GM21367 (cell line): Measurements from ENCODE around the gene GPANK1.

ENCODE experiments used
- ATAC-seq: cut with Tn5 transposase; IDR thresholded peaks from one replicate; pipeline ENCODE4 v1.9.1; 2021; ENCODE audit not compliant: unreplicated experiment

GPANK1 gene

DNA sequence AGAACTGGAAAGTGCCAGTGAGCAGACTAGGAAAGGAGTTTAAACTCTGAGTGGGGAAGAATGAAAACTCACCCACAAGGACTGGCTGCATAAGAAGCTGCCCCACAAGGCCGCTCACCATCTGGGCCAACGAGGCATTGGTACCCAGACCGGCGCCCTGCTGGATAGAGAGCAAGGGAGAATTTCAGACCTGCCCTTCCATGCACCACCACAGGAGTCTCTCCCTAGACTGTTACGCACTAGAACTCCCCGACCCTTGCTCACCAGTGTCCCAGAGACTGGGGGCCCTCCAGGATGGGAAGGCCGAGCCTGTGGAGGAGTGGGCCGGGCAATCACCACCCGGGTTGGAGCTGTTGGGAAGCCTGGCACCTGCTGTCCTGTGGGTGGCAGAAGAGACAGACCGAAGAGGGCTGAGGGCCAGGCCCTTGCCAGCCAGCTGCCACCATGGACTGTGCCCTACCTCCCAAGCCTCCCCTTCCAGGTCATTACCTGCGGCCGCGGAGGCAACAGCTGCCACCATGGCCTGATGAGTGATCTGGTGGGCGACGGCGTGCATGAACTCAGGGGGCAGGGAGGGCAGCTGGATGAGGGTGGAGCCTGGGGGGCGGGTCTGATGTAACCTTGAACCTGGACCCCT lies 20.9 kb downstream of the GPANK1 start:
- ATAC-seq = no peak

DNA sequence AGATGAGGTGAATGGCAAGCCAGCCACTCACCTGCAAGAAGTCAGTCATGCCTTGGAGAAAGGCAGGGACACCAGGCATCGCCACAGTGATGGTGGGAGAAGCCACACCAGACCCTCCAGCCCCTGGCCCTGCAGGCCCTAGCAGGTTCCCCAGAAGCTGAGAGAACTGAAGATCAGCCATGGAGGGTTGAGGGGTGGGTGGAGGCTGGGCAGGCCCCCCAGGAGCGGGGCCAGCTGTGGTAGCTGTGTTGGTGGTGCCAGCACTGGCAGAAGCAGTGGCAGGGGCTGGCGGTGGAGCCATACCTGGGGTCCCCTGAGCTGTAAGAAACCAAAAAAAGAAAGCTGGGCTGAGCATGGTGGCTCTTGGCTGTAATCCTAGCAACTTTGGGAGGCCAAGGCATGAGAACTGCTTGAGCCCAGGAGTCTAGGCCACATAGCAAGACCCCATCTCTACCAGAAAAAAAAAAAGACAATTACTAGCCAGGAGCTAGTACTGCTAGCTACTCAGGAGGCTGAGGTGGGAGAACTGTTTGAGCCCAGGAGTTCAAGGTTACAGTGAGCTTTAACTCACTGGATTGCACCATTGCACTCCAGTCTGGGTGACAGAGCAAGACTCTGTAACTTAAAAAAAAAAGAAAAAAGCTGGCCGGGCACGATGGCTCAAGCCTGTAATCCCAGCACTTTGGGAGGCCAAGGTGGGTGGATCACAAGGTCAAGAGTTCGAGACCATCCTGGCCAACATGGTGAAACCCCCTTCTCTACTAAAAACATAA lies 21.8 kb downstream of the GPANK1 start:
- ATAC-seq = no peak

DNA sequence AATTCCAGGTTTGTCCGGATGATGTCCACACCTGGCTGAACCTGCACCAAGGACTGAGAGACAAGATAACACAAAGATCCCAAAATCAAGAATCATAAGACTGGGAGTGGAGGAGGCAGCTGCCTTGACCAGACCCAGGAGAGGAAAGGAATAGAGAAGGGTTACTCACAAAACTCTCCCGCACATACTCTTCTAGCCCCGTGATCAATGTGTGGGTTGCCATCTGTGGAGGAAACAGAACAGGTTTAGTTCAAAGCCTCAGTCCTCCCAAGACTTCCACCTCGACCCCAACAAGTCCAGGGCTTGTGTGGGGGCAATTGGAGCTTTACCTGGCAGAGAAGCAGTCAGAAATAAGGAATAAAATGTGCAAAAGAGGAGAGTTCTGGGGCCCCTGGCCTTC lies 23.4 kb downstream of the GPANK1 start:
- ATAC-seq = no peak

DNA sequence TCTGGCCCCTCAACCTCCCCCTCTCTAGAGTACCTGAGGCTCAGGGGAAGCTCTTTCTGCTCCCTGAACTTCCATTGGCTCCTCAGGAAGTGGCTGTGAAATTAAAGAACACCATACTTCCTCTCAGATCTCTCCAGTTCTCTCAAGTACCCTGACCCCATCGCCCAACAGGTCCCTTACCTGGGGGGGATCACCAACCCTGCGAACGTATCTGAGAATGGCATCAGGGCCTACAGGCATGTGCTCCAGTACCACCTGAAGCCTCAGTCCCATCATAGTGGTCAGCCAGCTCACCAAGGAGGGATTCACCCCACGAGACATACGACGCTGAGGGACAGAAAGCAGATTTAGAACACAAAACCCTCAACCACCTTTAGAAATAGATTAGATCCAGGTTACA lies 24.2 kb downstream of the GPANK1 start:
- ATAC-seq = no peak

DNA sequence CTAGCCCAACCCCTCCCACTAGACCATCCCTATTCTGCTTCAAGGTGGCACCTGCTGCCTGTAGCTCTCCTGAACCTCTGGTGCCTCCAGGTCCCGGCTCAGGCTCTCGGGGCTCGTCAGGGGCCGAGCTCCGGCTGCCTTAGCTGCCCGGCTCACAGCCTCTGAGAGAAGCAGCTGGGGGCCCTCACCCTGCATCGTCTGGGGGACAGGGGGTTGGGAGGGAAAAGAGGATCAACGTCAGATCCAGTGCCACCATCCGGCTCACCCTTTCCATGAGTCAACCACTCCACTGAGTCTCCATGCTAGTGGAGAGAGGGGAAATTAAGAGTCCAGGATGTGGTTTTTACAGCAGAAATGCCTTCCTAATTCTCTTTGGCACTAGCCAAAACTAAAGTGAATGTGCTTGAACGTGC lies 25.3 kb downstream of the GPANK1 start:
- ATAC-seq = no peak

DNA sequence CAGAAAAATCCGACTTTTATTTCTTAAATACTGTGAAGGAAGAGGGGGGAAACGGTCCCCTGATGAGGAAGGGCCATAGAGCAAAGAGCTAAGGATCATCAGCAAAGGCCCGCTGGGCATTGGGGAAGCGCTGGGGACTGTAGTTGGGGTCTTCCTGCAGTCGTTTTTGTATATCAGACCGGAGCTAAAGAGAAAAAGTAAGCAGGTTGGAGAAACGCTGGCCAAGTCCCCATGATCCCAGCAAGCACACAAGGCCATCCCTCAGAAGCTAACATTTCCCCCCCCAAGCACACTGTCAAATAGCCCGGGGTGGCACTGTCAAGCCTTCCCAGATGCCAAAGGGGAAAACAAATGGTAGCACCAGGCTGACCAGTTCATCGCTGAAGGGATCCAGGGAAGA lies 25.8 kb downstream of the GPANK1 start:
- ATAC-seq = no peak

DNA sequence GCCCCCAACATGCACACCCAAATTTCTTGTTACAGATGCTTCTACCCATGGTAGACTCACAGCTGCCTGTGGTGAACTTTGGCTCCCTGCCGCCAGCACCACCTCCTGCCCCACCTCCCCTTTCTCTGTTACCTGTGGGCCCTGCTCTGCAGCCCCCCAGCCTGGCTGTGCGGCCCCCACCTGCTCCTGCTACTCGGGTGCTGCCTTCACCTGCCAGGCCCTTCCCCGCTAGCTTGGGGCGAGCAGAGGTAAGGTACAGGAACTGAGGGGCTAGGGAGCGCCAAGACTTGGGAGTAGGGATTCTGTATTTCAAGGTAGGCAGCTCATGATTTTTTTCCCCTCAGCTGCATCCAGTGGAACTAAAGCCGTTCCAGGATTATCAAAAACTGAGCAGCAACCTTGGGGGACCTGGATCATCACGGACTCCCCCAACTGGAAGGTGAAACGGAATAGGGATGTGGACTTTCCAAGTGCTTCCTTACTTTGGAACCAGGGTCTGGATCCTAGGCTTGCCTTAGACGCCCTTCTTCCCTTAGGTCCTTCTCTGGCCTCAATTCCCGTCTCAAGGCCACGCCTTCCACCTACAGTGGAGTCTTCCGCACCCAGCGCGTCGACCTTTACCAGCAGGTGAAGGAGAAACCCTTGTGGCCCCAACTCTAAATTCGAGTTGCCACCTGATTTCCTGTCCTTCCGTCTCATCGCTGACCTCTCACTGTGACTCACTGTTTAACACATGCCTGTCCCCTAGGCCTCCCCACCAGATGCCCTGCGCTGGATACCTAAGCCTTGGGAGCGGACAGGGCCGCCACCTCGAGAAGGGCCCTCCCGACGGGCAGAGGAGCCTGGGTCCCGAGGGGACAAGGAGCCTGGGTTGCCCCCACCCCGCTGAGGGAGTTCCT lies 27.9 kb downstream of the GPANK1 start:
- ATAC-seq = no peak

DNA sequence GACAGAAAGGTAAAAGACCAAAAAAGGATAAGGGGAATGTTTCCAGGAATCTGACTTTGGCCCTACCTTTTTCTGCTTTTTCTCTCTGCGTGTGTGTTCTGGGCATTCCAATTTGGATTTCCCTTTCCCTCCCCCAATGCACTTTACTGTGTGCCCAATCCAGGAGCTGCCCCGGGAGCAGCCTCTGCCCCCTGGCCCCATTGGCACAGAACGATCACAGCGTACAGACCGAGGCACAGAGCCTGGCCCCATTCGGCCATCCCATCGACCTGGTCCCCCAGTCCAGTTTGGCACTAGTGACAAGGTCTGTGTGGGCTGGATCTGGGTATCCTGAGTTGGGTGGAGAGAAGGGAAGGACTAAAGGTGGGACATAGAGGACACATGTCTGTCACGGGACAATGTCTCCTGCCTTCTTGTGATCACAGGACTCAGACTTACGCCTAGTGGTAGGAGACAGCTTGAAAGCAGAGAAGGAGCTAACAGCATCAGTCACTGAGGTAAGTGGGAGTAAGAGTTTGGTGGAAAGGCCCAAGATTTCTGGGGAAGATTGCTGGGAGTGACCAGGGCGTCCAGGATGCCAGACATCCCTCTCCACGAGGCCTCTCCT lies 29.7 kb downstream of the GPANK1 start:
- no peak for ATAC-seq

DNA sequence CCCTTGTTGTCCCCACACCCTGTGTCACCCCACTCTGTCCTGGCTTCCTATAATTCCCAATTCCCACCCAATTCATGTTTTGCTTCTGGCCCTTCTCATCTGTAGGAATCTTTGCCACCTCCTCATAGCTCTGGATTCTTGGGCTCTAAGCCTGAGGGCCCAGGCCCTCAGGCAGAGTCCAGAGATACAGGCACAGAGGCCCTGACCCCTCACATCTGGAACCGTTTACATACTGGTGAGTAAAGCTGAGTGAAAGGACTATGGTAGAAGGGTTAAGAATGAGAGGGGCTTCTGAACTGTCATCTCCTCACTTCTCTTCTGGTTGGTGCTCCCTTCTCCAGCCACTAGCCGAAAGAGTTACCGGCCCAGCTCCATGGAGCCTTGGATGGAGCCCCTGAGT lies 30.7 kb downstream of the GPANK1 start:
- ATAC-seq = no peak

DNA sequence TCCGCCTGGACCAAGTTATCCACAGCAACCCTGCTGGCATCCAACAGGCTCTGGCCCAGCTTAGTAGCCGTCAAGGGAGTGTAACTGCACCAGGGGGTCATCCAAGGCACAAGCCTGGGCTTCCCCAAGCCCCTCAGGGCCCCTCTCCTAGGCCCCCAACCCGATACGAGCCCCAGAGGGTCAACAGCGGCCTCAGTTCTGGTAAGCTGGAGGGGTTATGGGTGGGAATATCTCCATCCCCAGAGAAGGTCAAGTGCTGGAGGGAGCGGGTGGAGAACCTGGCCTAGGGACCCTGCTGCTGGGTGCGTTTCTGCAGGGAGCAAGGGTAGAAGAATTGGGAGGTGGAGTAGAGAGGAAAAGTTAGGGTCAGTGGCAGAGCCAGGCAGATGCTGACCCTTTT lies 31.4 kb downstream of the GPANK1 start:
- ATAC-seq = no peak

DNA sequence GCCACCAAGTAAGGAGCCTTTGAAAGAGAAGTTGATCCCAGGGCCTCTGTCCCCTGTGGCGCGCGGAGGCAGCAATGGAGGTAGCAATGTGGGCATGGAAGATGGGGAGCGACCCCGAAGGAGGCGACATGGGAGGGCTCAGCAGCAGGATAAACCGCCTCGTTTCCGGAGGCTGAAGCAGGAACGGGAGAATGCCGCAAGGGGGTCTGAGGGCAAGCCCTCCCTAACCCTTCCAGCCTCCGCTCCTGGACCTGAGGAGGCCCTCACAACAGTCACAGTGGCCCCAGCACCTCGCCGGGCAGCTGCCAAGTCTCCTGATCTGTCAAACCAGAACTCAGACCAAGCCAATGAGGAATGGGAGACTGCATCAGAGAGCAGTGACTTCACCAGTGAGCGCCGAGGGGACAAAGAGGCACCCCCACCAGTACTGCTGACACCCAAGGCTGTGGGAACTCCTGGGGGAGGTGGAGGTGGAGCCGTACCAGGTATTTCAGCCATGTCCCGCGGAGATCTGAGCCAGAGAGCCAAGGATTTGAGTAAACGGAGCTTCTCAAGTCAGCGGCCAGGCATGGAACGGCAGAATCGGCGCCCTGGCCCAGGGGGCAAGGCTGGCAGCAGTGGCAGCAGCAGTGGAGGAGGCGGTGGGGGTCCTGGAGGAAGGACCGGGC lies 32.4 kb downstream of the GPANK1 start:
- ATAC-seq = no peak

DNA sequence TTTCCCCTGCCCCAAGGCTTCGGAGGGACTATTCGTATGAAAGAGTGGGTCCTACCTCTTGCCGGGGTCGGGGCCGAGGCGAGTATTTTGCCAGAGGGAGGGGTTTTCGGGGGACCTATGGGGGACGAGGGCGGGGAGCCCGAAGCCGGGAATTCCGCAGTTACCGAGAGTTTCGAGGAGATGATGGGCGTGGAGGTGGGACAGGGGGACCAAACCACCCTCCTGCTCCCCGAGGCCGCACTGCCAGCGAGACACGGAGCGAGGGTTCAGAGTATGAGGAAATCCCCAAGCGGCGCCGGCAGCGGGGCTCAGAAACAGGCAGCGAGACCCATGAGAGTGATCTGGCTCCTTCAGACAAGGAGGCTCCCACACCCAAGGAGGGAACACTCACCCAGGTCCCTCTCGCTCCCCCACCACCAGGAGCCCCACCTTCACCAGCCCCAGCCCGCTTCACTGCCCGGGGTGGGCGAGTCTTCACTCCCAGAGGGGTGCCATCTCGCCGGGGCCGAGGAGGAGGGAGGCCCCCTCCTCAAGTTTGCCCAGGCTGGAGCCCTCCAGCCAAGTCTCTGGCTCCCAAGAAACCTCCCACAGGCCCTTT lies 33.0 kb downstream of the GPANK1 start:
- no peak for ATAC-seq

DNA sequence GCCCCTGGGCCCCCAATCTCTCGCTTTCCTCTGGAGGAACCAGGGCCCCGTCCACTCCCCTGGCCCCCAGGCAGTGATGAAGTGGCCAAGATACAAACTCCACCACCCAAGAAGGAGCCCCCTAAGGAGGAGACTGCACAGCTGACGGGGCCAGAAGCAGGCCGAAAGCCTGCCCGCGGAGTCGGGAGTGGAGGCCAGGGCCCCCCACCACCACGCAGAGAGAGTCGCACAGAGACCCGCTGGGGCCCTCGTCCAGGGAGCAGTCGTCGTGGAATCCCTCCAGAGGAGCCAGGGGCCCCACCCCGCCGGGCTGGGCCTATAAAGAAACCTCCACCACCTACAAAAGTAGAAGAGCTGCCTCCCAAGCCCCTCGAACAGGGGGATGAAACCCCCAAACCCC lies 33.6 kb downstream of the GPANK1 start:
- ATAC-seq = no peak

DNA sequence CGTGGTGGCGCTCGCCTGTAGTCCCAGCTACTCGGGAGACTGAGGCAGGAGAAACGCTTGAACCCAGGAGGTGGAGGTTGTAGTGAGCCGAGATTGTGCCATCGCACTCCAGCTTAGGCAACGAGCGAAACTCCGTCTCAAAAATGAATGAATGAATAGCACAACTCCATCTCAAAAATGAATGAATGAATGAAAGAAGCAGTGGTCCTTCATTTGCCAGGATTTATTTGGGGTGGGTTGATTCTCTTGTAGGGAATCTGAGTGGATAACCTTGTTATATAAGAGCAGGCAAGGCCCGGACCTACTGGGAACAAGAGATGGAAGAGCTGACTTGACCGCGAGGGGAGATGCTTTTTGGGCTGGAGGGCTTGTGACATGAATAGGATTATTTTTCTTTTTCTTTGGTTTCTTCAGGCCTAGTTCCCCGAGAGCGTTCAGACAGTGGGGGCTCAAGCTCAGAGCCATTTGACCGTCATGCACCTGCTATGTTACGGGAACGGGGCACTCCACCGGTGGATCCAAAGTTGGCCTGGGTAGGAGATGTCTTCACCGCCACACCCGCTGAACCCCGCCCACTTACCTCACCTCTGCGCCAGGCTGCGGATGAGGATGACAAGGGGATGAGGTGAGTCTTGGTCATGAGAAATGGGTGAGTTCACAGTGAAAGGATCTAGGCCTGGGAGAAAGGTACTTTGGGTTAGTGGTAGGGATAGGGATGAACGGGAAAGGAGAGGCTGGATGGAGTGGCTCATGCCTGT lies 34.4 kb downstream of the GPANK1 start:
- ATAC-seq = no peak

DNA sequence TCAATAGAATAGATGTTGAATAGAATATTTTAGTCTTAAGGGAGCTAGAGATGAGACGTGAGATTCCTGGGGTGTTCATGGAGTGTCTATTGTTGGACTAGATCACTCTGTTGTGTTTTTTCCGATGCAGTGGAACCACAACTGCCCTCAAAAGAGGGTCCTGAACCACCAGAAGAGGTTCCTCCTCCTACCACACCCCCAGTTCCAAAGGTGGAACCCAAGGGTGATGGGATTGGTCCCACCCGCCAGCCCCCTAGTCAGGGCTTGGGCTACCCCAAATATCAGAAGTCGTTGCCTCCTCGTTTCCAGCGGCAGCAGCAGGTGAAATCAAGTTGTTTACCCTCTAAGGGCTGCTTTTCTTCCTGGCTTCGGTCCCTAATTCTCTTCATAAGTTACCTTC lies 35.8 kb downstream of the GPANK1 start:
- no peak for ATAC-seq

DNA sequence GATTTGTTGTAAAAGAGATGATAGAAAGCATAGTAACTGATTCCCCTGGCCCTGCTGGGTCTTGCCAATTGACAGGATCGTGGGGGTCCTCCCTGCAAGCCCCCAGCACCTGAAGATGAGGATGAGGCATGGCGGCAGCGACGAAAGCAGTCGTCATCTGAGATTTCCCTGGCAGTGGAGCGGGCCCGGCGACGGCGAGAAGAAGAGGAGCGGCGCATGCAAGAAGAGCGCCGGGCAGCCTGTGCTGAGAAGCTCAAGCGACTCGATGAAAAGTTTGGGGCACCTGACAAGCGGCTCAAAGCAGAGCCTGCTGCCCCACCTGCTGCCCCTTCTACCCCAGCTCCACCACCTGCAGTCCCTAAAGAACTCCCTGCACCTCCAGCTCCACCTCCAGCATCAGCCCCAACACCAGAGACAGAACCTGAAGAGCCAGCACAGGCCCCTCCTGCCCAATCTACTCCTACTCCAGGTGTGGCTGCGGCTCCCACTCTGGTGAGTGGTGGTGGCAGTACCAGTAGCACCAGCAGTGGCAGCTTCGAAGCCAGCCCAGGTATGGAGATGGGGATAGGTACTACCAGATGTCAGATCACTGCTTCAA lies 37.0 kb downstream of the GPANK1 start:
- no peak for ATAC-seq

DNA sequence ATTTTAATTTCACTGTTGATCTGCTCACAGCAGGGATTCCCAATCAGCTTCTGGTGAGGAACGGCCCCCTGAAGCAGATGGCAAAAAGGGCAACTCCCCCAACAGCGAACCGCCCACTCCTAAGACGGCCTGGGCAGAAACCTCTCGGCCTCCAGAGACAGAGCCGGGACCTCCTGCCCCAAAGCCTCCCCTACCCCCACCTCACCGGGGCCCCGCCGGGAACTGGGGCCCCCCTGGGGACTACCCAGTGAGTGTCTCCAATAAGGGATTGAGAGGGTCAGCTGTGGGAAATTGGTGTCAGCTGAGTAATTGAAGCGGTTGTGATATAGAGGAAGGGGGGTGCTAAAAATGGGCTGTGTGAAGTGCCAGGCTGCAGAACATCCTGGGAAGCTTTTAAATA lies 37.8 kb downstream of the GPANK1 start:
- no peak for ATAC-seq

DNA sequence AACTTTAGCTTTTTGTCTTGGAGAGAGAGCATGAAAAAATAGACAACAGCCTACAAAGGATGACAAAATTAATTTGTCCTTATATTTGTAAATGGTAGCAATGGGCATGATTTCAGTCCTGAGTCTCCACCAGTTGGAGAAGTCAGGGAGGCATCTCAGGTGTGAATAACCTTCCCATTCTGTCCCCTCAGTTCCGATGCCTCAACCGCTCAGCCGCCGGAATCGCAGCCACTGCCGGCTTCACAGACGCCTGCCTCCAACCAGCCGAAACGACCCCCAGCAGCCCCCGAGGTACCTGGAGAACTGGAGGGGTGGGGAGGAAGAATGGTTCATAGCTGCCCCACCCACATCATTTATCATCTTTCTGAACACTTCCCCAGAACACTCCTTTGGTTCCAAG lies 40.7 kb downstream of the GPANK1 start:
- ATAC-seq = no peak

DNA sequence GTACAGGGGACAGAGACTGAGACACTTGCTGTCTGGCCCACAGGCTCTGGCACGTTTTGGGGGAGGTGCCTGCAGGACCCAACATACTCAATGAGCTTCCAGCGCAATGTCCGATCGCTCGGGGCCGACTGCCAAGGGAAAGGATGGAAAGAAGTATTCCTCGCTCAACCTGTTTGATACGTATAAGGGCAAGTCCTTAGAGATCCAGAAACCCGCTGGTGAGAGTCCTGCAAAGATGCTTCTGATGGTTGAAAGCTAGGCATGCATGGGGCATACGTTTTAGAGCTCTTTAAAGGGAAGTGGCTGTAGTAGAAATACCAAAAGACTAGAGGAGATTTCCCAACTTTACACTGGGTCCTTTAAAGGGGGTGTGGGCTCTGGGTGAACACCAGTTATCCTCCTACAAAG lies 42.1 kb downstream of the GPANK1 start:
- ATAC-seq = no peak
